ENCODE measurements around the gene SLC7A9.

GRCh38 chr19:32877323-32877912 lies 7.9 kb upstream of the SLC7A9 start:
- TF ChIP-seq, protein P1, sequence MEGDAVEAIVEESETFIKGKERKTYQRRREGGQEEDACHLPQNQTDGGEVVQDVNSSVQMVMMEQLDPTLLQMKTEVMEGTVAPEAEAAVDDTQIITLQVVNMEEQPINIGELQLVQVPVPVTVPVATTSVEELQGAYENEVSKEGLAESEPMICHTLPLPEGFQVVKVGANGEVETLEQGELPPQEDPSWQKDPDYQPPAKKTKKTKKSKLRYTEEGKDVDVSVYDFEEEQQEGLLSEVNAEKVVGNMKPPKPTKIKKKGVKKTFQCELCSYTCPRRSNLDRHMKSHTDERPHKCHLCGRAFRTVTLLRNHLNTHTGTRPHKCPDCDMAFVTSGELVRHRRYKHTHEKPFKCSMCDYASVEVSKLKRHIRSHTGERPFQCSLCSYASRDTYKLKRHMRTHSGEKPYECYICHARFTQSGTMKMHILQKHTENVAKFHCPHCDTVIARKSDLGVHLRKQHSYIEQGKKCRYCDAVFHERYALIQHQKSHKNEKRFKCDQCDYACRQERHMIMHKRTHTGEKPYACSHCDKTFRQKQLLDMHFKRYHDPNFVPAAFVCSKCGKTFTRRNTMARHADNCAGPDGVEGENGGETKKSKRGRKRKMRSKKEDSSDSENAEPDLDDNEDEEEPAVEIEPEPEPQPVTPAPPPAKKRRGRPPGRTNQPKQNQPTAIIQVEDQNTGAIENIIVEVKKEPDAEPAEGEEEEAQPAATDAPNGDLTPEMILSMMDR (IDR thresholded peaks at IDR 0.05): no peak
- TF ChIP-seq POLR2A (IDR thresholded peaks at IDR 0.05): no peak
